GM19240 (cell line): Measurements from ENCODE around the gene STK10.
A peak's percentile ranks its signal among the peaks of the same experiment; 100 is the strongest.
"Not testable (repeated sequence)": the region's sequence is repeated elsewhere in the genome, so short reads cannot be mapped to it uniquely, and the experiment has no call there.

Source experiments
- DNase-seq: peaks from one replicate; pipeline ENCODE4 v3.0.0; 2011; ENCODE audit warnings: low spot score; ENCODE audit not compliant: insufficient read length

The STK10 gene

GRCh38 chr5:172188033-172188892 lies at the start of gene STK10:
TSS of gene STK10 (minus strand) at chr5:172188224. CDS start at chr5:172188042, 182 bp downstream.
- peak; percentile 78 for DNase-seq

DNA sequence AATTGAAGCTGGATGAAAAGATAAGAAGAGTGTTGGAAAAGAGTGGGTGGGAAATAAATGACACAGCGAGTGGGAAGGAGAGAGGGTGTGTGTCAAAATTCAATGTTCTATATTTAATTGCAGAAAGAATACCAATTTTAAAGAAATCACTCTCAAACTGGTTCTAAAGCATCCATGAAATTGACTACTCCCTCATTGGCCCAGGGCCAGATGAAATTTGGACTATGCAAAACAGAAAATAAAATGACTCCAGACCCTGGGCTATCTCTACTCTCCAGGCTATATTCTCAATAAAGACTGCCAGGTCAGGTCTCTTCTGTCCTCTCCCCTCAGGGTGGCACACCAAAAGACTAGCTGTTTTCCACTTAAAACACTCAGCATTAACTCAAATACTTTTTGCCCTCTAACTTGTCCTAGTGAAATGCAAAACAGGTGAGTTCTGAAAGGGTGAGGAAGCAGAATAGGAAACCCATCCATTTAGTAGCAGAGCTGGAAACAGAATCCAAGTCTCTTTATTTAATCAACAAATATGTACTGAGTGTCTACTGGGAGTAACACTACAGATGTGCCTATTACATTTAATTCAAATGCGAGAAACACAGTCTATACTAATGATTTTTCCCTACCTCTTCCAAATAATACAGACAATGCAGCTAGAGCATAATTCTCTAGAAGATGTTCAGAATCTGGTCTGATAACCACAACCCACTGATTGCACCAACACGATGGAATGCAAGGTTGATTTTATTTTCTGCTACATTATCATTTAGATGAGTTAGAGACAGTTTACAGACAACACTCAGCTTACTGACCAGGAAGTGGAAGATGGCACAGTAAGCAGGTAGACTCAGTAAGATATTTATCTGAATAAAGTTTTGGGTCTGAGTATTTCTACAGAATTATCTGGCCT lies 48.1 kb upstream of the STK10 start:
- no peak for DNase-seq

- DNase-seq, result no peak
Measured at GRCh38 chr5:172235132-172235780, 47.2 kb upstream of the STK10 start.

- DNase-seq, result no peak
Measured at GRCh38 chr5:172234031-172234430, 46.0 kb upstream of the STK10 start.

GRCh38 chr5:172229904-172230303 lies 41.9 kb upstream of the STK10 start:
- DNase-seq, result no peak

DNA sequence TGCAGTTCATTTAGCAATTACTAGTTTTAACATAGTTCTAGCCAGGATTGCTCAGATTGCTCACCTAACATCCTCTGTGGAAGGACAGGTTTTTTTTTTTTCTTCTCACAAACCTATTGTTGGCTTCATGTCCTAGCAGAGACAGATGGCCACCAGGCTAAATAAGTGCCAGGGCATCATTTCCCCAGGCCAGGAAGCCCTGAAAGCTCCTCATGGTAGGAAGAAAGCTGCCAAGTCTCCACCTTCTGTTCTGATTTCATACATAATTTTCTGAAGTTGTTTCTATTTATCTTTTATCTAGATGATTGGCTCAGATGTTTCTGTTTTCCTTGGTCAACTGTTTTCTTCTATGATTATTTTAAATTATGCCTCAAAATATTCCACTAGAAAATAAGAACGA lies 37.0 kb upstream of the STK10 start:
- DNase-seq, result no peak

GRCh38 chr5:172223901-172224873 lies 36.2 kb upstream of the STK10 start:
- no peak for DNase-seq

DNA sequence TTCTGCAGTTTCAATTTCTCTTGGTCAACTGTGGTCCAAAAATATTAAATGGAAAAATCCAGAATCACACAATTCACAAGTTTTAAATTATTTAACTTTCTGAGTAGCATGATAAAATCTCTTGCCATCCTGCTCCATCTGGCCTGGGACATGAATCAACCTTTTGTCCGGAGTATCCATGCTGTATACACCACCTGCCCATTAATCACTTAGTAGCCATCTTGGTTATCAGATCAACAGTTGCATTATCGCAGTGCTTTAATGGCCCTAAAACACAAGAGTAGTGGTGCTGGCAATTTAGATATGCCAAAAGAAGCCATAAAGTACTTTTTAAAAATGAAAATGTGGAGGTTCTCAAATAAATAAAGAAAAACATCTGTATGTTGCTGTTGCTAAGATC lies 31.3 kb upstream of the STK10 start:
- DNase-seq, result no peak

GRCh38 chr5:172216345-172216744 lies 28.3 kb upstream of the STK10 start:
- no peak for DNase-seq

GRCh38 chr5:172213126-172213525 lies 25.1 kb upstream of the STK10 start:
- DNase-seq, result no peak

- DNase-seq, result no peak
Measured at GRCh38 chr5:172211676-172212075, 23.7 kb upstream of the STK10 start.

DNA sequence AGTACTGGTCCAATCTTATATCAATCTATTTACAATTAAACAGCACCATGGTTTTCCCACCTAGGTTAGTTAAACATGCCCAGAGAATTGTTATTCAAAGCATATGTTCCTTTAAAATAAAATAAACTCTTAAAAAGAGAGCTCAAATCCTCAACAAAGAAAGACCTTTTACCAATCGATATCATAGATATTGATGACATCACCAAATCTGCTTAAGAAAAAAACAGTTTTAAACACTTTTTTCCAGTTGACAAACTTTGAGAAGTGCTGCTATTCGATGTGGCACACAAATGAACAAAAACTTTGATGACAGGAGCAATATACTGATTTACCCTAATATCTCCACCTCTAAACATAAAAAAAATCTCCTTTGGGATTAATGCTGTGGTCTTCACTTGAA lies 21.7 kb upstream of the STK10 start:
- DNase-seq, result no peak

GRCh38 chr5:172207511-172207910 lies 19.5 kb upstream of the STK10 start:
- DNase-seq, result no peak

DNA sequence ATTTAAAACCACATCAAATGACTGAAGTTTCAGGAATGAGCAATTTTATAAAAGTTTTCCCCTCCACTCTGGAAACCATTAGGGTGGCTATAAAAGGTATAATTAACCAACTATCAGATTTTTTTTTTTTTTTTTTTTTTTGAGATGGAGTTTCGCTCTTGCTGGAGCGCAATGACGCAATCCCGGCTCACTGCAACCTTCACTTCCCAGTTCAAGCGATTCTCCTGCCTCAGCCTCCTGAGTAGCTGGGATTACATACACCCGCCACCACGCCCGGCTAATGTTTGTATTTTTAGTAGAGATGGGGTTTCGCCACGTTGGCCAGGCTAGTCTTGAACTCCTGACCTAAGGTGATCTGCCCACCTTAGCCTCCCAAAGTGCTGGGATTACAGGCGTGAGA lies 18.0 kb upstream of the STK10 start:
- not testable (repeated sequence) for DNase-seq

DNA sequence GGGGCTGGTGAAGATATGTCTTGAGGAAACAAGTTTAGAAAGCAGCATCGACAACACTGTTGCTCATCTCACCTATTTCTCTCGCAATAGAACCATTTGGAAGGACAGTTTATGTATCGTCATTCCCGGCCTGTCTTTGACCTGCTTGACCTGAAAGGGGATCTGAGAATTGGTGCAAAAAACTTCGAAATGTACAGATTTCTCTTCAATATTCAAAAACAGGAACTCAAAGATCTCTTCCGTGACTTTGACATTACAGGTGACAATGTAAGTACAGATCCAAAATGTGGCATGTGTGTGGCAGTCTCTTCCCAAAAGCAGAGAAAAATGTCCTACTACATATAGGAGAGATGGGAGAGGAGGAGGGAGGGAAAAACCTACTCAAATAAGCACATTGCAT lies 12.5 kb upstream of the STK10 start:
- DNase-seq, result no peak

DNA sequence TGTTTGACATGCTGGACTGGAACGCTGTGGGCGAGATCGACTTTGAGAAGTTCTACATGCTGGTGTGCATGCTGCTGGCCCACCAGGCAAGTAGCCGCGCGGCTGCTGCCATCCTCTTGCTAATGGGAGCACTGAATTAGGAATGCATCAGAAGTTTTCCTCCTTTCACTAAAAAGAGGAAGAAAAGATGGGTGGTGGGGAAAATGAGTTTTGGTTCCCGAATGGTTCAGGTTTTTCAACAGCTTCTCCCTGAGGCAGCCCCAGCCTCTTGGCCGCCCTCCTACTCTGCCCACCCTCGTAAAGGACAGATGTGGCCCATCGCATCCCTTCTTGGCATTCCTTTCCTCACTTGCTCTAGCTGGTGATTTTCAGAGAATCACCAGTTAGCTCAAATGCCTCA lies 11.4 kb upstream of the STK10 start:
- DNase-seq, result no peak

DNA sequence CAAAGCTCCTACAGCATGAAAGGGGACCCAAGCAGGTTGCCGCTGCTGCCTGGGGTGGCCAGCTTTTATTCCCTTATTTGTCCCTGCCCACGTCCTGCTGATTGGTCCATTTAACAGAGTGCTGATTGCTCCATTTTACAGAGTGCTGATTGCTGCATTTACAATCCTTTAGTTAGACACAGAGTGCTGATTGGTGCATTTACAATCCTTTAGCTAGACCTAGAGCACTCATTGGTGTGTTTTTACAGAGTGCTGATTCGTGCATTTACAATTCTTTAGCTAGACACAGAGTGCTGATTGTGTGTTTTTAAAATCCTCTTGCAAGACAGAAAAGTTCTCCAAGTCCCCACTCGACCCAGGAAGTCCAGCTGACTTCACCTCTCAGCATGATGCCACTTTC lies 9.8 kb upstream of the STK10 start:
- DNase-seq, result not testable (repeated sequence)

DNA sequence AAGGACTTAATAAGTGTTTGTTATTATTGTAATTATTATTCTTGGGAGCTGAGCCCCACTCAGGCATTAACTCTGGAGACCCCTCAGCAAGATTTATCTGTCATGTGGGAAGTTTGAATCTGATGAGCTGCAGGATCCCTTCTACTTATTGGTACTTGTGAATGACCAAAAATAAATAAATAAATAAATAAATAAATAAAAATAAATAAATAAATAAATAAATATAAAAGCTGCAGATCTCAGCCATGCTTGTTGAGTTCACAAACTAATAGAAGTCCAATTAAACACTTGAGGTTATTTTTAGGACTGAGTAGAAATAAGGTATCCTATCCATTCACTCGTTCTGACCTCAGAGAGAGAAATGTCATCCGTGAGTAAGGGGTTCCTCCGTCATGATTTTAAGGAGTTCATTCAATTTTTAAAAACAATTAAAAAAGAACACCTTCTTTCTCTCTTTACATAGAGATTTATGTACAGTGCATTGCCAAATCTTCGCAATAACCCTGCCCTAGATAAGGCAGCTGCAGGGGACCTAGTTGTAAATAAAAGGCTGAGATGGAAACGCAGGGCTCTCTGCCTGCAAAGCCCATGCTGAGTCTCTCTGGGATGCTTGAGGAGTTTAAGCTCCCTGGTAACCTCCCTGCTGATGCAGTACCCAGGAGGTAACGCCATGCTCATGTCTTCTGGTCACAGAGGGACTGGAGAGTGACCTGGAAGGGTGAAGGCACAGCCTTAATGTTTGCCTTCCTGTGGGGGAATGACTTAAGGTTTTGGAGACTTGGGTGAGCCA lies 7.2 kb upstream of the STK10 start:
- no peak for DNase-seq

DNA sequence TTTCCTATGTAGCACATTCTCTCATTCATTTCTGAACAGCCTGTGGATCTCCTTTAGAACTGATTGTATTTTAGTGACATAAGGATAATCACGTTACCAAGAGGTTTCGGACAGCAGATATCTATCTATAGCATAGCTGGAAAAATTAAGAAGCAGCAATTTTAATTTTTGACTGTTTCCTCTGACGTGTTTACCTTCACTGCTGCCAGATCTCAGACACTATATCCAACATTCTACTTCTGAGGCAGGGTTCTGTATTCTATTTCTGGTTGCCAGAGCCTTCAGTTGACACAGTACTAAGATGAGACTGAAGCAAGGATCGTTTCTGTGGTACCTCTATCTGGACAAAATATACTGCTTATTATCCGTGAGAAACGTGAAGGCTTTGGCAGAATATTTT lies 5.8 kb upstream of the STK10 start, which contains the start of gene EFCAB9:
EFCAB9 (plus strand) TSS at position 301 of the 400 bp plus-strand sequence; CDS start at position 302, 1 bp downstream.
- no peak for DNase-seq
